ENCODE measurements around the gene CER1. TPM values are rescaled to one million over a fixed set of nuclear protein-coding genes. Genes with fewer than 3 reads are reported as not detected.

CER1 gene
- total and polyA plus RNA-seq, 2 experiments from 2014 or later: 0.53 TPM; not detected in 1

DNA sequence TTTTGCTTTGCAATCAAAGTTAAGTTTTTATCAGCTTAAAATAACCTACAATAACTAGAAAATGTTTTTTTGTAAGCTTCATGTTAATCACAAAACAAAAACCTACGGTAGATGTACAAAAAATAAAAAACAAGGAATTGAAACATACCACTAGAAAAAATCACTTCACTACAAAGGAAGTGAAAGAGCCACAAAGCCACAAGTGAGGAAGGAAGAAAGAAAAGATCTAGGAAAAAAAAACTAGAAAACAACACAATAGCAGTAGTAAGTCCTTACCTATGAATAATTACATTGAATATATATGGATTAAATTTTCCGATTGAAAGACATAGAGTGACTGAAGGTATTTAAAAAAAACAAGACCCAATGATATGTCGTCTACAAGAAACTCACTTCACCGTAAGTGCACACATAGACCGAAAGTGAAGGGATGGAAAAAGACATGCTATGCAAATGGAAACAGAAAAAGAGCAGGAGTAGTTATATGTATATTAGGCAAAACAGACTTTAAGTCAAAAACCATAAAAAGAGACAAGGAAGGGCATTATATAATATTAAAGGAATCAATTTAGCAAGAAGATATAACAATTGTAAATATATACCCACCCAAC lies 15.9 kb downstream of the CER1 start:
- Histone ChIP-seq H3K36me3 (replicated peaks; ENCODE audit: insufficient read depth, low read depth) (no peaks in the 10 kb centered on the region), H3K9me3 (ENCODE audit: low read depth) (peaks cover 8% of the 10 kb centered on the region), H4K20me1 (ENCODE audit: insufficient read depth, poor library complexity, severe bottlenecking) (no peaks in the 10 kb centered on the region), H3K4me1 (ENCODE audit: insufficient read depth) (no peaks in the 10 kb centered on the region), H3K4me2 (no peak overlapping the region), H3K27me3 (no peaks in the 10 kb centered on the region), H3K79me2 (no peaks in the 10 kb centered on the region), H3K4me3 (no peak overlapping the region), H3K9me2 (replicated peaks; ENCODE audit: insufficient read depth) (no peaks in the 10 kb centered on the region), H3K27ac (no peak overlapping the region), H2AFZ (no peak overlapping the region)
- no peak for TF ChIP-seq EZH2phosphoT487 (IDR thresholded peaks at IDR 0.05; ENCODE audit: low read depth, severe bottlenecking, unreplicated experiment)
- no peak for TF ChIP-seq EZH2 (IDR thresholded peaks at IDR 0.05; ENCODE audit: borderline replicate concordance)
- TF ChIP-seq, protein P1, sequence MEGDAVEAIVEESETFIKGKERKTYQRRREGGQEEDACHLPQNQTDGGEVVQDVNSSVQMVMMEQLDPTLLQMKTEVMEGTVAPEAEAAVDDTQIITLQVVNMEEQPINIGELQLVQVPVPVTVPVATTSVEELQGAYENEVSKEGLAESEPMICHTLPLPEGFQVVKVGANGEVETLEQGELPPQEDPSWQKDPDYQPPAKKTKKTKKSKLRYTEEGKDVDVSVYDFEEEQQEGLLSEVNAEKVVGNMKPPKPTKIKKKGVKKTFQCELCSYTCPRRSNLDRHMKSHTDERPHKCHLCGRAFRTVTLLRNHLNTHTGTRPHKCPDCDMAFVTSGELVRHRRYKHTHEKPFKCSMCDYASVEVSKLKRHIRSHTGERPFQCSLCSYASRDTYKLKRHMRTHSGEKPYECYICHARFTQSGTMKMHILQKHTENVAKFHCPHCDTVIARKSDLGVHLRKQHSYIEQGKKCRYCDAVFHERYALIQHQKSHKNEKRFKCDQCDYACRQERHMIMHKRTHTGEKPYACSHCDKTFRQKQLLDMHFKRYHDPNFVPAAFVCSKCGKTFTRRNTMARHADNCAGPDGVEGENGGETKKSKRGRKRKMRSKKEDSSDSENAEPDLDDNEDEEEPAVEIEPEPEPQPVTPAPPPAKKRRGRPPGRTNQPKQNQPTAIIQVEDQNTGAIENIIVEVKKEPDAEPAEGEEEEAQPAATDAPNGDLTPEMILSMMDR (IDR thresholded peaks at IDR 0.05; ENCODE audit: poor library complexity): no peak
- no peak for DNase-seq (ENCODE audit: low spot score)
- 97% methylated on average over 5 of the region's 5 CpGs for WGBS (ENCODE audit: low lambda C conversion rate, missing lambda C conversion rate)

DNA sequence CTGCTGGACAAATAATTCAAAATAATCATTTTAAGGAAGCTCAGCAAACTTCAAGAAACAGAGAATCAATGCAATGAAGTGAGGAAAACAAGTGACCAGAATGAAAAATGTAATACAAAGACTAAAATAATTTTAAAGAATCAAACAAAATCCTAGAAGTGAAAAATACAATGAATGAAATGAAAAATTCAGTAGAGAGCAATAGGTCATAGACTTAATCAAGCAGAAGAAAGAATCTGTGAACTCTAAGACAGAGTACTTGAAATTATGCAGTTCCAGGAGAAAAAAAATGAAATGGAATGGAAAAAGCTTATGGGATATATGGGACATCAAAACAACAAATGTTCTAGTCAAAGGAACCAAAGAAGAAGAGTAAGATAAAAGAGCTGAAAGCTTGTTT lies 17.5 kb downstream of the CER1 start:
- Histone ChIP-seq H3K27ac (no peak overlapping the region), H4K20me1 (ENCODE audit: insufficient read depth, poor library complexity, severe bottlenecking) (no peaks in the 10 kb centered on the region), H3K27me3 (no peaks in the 10 kb centered on the region), H3K9me2 (replicated peaks; ENCODE audit: insufficient read depth) (no peaks in the 10 kb centered on the region), H2AFZ (no peak overlapping the region), H3K9me3 (ENCODE audit: low read depth) (peaks cover 1% of the 10 kb centered on the region), H3K4me1 (ENCODE audit: insufficient read depth) (no peaks in the 10 kb centered on the region), H3K36me3 (replicated peaks; ENCODE audit: insufficient read depth, low read depth) (no peaks in the 10 kb centered on the region), H3K4me2 (no peak overlapping the region), H3K4me3 (no peak overlapping the region), H3K79me2 (no peaks in the 10 kb centered on the region)
- TF ChIP-seq EZH2phosphoT487 (IDR thresholded peaks at IDR 0.05; ENCODE audit: low read depth, severe bottlenecking, unreplicated experiment): no peak
- TF ChIP-seq, protein P1 (IDR thresholded peaks at IDR 0.05; ENCODE audit: poor library complexity): no peak
- TF ChIP-seq EZH2 (IDR thresholded peaks at IDR 0.05; ENCODE audit: borderline replicate concordance): no peak
- DNase-seq (ENCODE audit: low spot score): no peak

DNA sequence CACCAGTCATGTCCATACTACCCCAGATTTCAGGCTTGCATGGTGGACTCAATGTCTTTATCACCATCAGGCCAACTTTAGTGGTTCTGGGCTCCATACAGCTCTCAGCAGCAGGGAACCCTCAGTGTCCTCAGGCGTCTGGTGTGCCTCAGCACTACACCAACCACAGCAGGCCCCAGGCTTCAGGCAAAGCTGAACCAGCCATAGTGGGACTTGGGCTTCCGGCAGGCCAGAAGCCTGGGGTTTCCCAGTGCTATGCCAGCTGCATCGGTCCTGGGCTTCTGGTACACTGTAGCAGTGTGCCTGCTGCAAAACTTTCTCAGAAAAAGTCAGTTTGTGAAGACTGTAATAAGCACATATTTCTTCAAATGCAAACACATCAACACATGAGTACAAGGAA lies 18.3 kb downstream of the CER1 start:
- no peaks in the 10 kb centered on the region for H3K9me3 ChIP-seq (ENCODE audit: low read depth)
- 92% methylated on average over 3 of the region's 3 CpGs for WGBS (ENCODE audit: low lambda C conversion rate, missing lambda C conversion rate)
- no peaks in the 10 kb centered on the region for H3K36me3 ChIP-seq (replicated peaks; ENCODE audit: insufficient read depth, low read depth)
- no peak overlapping the region for H3K4me2 ChIP-seq
- no peaks in the 10 kb centered on the region for H3K79me2 ChIP-seq
- TF ChIP-seq EZH2 (IDR thresholded peaks at IDR 0.05; ENCODE audit: borderline replicate concordance): no peak
- TF ChIP-seq EZH2phosphoT487 (IDR thresholded peaks at IDR 0.05; ENCODE audit: low read depth, severe bottlenecking, unreplicated experiment): no peak
- TF ChIP-seq, protein P1 (IDR thresholded peaks at IDR 0.05; ENCODE audit: poor library complexity): no peak
- H2AFZ ChIP-seq: no peak overlapping the region
- DNase-seq (ENCODE audit: low spot score): no peak
- no peaks in the 10 kb centered on the region for H3K4me1 ChIP-seq (ENCODE audit: insufficient read depth)
- H4K20me1 ChIP-seq (ENCODE audit: insufficient read depth, poor library complexity, severe bottlenecking): no peaks in the 10 kb centered on the region
- no peak overlapping the region for H3K4me3 ChIP-seq
- H3K27ac ChIP-seq: no peak overlapping the region
- H3K9me2 ChIP-seq (replicated peaks; ENCODE audit: insufficient read depth): no peaks in the 10 kb centered on the region
- H3K27me3 ChIP-seq: no peaks in the 10 kb centered on the region

All from hepatocyte (in vitro differentiated cells).